ENCODE measurements around the gene CCT6A.
"Not testable (repeated sequence)": the region's sequence is repeated elsewhere in the genome, so short reads cannot be mapped to it uniquely, and the experiment has no call there.

The CCT6A gene

DNA sequence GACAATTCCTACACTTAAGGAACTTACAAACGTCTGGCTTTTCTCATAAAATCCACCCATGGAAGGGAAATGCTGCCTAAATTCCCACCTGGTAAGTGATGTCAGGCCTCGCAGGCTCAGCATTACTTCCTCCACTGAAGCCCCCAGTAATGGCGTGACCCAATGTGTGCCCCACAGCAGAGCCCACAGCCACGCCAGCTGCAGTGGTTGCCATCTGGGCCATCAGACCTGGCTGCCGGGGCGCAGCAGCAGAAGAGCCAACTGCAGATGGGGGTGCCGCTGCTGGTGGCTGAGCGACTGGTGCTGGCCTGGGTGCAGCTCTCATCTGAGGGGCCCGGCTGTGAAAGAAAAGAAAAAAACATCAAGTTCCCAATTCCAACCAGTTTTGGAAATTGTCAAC is 52.6 kb downstream of the CCT6A start:
- DNase-seq, result not testable (repeated sequence)

DNA sequence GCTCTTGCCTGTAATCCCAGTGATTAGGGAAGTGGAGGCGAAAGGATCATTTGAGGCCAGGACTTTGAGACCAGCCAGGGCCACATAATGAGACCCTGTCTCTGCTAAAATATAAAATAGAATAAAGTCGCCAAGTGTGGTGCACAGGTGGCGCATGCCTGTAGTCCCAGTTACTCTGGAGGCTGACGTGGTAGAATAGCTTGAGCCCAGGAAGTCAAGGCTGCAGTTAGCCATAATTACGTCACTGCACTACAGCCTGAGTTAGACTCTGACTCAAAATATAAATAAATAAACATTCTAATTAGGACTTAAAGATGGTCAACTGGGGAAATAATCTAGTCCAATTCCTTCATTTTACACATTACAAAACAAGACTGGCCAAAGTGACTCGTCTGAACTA is 53.9 kb downstream of the CCT6A start:
- DNase-seq, result no peak

DNA sequence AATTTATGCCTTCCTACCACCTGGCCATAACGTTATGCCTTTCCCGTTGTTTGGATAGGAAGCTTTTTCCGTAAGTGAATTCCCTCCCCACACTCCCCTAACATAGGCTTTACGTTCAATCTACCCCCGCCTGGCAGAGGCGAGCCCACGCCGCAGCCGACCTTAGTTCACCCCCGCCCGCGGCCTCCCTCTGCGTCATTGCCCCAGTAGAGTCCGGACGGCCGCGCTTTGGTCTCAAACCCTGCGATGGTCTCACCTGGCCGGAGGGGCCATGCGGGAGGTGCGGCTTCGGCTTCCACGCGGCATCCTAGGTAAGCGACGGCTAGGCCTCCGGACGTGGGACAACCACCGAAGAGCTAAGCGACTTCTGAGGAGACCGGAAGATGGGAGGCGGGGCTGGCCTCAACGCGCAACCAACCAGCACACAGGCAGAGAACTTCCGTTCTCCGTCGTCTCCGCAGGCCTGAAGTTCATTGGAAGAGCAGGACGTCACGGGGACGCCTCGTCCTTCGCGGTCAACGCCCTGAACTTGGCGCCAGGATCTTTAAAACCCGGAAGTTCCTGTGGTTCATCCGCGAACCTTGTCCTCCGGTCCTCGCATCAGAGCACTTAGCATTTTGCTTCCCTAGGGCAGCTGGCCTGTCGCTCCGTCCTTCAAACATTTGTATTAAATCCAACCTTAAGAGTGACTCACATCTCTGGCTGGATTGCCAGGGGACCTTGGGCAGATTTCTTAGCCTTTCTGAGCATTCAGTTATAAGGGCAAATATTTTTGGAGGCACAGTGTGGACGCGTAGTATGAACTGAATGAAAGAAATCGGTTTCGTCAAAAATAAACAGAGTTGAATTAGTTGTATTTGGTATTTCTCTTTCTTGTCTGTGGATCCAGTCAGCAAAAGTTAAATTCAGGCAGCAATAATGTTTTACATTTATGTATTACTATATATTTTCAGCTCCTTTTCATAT is 54.8 kb downstream of the CCT6A start, which contains the start of gene CHCHD2:
Gene CHCHD2, minus strand, starts transcription at position 369 of the 966 bp plus-strand sequence. Its CDS starts 63 bp downstream, at position 306.
- DNase-seq, result peak; percentile 97

DNA sequence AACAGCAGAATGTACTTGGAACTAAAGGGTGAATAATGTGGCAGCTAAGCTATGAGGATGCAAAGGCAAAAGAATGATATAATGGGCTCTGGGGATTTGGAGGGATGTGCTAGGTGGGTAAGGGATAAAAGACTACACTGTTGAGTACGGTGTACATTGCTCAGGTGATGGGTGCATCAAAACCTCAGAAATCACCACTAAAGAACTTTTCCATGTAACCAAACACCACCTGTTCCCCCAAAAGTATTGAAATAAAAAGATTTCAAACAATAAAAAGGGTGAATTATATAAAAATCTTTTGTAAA is 56.3 kb downstream of the CCT6A start:
- no peak for DNase-seq

DNA sequence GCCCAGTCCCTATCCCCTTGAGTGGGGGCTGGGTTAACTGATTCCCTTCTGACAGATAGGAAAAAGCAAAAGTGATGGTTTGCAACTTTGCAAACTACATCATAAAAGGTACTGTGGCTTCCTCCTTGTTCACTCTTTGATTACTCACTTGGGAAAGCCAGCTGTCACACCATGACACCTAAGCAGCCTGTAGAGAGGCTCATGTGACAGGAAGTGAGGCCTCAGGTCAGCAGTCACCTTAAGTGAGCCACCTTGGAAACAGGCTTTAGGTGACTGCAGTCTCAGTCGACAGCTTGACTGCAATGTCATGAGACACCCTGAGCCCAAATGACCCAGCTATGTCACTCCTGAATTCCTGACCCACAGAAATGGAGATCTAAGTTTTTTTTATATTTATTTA is 59.0 kb downstream of the CCT6A start:
- no peak for DNase-seq

DNA sequence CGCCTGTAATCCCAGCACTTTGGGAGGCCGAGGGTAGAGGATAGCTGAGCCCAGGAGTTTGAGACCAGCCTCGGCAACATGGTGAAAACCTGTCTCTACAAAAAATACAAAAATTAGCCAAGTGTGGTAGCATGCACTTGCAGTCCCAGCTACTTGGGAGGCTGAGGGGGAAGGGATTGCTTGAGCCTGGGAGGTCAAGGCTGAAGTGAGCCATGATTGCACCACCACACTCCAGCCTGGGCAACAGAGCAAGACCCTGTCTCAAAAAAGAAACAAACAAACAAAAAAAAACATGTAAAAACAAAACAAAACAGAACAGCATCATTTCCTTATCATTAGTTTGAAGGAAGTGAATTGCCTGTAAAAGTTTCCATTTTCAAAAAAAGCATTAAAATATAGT is 60.7 kb downstream of the CCT6A start:
- DNase-seq, result not testable (repeated sequence)
